Measurements from ENCODE around the gene NPLOC4.

GRCh38 chr17:81603846-81604610 is 32.9 kb downstream of the NPLOC4 start:
- TF ChIP-seq CTCF (IDR thresholded peaks at IDR 0.05): no peak
- no peak for TF ChIP-seq POLR2A (IDR thresholded peaks at IDR 0.05)
